Body of pancreas (tissue), 4 donors: ENCODE data around the gene KXD1.

Experiments used
- CTCF ChIP-seq, 7 experiments: fragments of 450-650 bp in 4 of 7; fragments of 200-600 bp in 3 of 7; sonication (generic) in 3 of 7; IDR thresholded peaks; one replicate each; pipeline ENCODE4 v1.5.1; 2016 to 2019; ENCODE audit warnings: antibody characterized with exemption in 7 of 7
- POLR2A ChIP-seq, 3 donors: fragments of 450-650 bp; IDR thresholded peaks; one replicate each; pipeline ENCODE4 v1.6.1; 2016; ENCODE audit warnings: antibody characterized with exemption in 3 of 3, mild to moderate bottlenecking in 2 of 3

- no peak for TF ChIP-seq CTCF (IDR thresholded peaks at IDR 0.05)
- TF ChIP-seq POLR2A (IDR thresholded peaks at IDR 0.05) = no peak
Measured at GRCh38 chr19:18542941-18543813, 14.5 kb upstream of the KXD1 start, which contains the start of gene FKBP8.
